Measurements from ENCODE around the gene C3orf80. TPM values are rescaled to one million over a fixed set of nuclear protein-coding genes. Genes with fewer than 3 reads are reported as not detected.

C3orf80 gene
- total RNA-seq, 1 experiment from 2014 or later, result not detected

- intact Hi-C loops (cut with micrococcal nuclease; ENCODE audit: unreplicated experiment), result no loop called here
- H3K9me3 ChIP-seq (ENCODE audit: low read depth, low read length, poor library complexity, severe bottlenecking), result no peaks in the 10 kb centered on the region
- DNase-seq (ENCODE audit: low spot score), result no peak
- ChIA-PET CTCF (no interaction called here), POLR2A (ENCODE audit: low non-redundant PET) (no interaction called here)
- no peak overlapping the region for H3K27ac ChIP-seq (ENCODE audit: low read depth, low read length, poor library complexity, severe bottlenecking)
- H3K4me3 ChIP-seq (ENCODE audit: low read depth, low read length, poor library complexity, severe bottlenecking), result no peak overlapping the region
- no TSS peak for BruUV-seq (replicated peaks)
- H3K27me3 ChIP-seq (replicated peaks; ENCODE audit: insufficient read depth, low read depth, low read length, poor library complexity), result no peaks in the 10 kb centered on the region
- H3K4me1 ChIP-seq (ENCODE audit: insufficient read depth, low read length, poor library complexity, severe bottlenecking), result no peaks in the 10 kb centered on the region
- TF ChIP-seq EZH2 (IDR thresholded peaks at IDR 0.05; ENCODE audit: borderline replicate concordance, low read depth, low read length, poor library complexity, severe bottlenecking) (no peak), CTCF (conservative IDR thresholded peaks at IDR 0.05; ENCODE audit: low read depth, low read length) (no peak)
- H3K36me3 ChIP-seq (ENCODE audit: insufficient read depth, low read length, poor library complexity, severe bottlenecking), result no peaks in the 10 kb centered on the region
Observed at GRCh38 chr3:160195106-160195505, 30.1 kb upstream of the C3orf80 start.

- Histone ChIP-seq H3K27ac (ENCODE audit: low read depth, low read length, poor library complexity, severe bottlenecking) (no peak overlapping the region), H3K4me1 (ENCODE audit: insufficient read depth, low read length, poor library complexity, severe bottlenecking) (no peaks in the 10 kb centered on the region), H3K4me3 (ENCODE audit: low read depth, low read length, poor library complexity, severe bottlenecking) (no peak overlapping the region), H3K9me3 (ENCODE audit: low read depth, low read length, poor library complexity, severe bottlenecking) (no peaks in the 10 kb centered on the region), H3K27me3 (replicated peaks; ENCODE audit: insufficient read depth, low read depth, low read length, poor library complexity) (no peaks in the 10 kb centered on the region), H3K36me3 (ENCODE audit: insufficient read depth, low read length, poor library complexity, severe bottlenecking) (no peaks in the 10 kb centered on the region)
- POLR2A ChIA-PET (ENCODE audit: low non-redundant PET), result interaction anchor here (0.6 kb wide), 1 partner anchor 71 kb away, joined by 3 read pairs; no protein-coding TSS in a partner anchor
- intact Hi-C loops (cut with micrococcal nuclease; ENCODE audit: unreplicated experiment), result no loop called here
- CTCF ChIA-PET, result no interaction called here
- no TSS peak for BruUV-seq (replicated peaks)
- no peak for TF ChIP-seq EZH2 (IDR thresholded peaks at IDR 0.05; ENCODE audit: borderline replicate concordance, low read depth, low read length, poor library complexity, severe bottlenecking)
- TF ChIP-seq CTCF (conservative IDR thresholded peaks at IDR 0.05; ENCODE audit: low read depth, low read length), result no peak
- DNase-seq (ENCODE audit: low spot score), result no peak
Observed at GRCh38 chr3:160196511-160197104, 28.6 kb upstream of the C3orf80 start.

- H3K36me3 ChIP-seq (ENCODE audit: insufficient read depth, low read length, poor library complexity, severe bottlenecking), result no peaks in the 10 kb centered on the region
- no TSS peak for BruUV-seq (replicated peaks)
- intact Hi-C loops (cut with micrococcal nuclease; ENCODE audit: unreplicated experiment), result no loop called here
- H3K27me3 ChIP-seq (replicated peaks; ENCODE audit: insufficient read depth, low read depth, low read length, poor library complexity), result no peaks in the 10 kb centered on the region
- H3K4me3 ChIP-seq (ENCODE audit: low read depth, low read length, poor library complexity, severe bottlenecking), result no peak overlapping the region
- H3K9me3 ChIP-seq (ENCODE audit: low read depth, low read length, poor library complexity, severe bottlenecking), result no peaks in the 10 kb centered on the region
- H3K27ac ChIP-seq (ENCODE audit: low read depth, low read length, poor library complexity, severe bottlenecking), result no peak overlapping the region
- TF ChIP-seq CTCF (conservative IDR thresholded peaks at IDR 0.05; ENCODE audit: low read depth, low read length) (no peak), EZH2 (IDR thresholded peaks at IDR 0.05; ENCODE audit: borderline replicate concordance, low read depth, low read length, poor library complexity, severe bottlenecking) (no peak)
- H3K4me1 ChIP-seq (ENCODE audit: insufficient read depth, low read length, poor library complexity, severe bottlenecking), result no peaks in the 10 kb centered on the region
- ChIA-PET CTCF (interaction anchor here (1.1 kb wide), 1 partner anchor 12 kb away, joined by 3 read pairs; no protein-coding TSS in a partner anchor), POLR2A (ENCODE audit: low non-redundant PET) (no interaction called here)
- no peak for DNase-seq (ENCODE audit: low spot score)
Observed at GRCh38 chr3:160199108-160199507, 26.1 kb upstream of the C3orf80 start.
